GM18951 (cell line): ENCODE results near the gene SIAH3.
"Not testable (repeated sequence)": the region's sequence is repeated elsewhere in the genome, so short reads cannot be mapped to it uniquely, and the experiment has no call there.

Experiments
- POLR2A ChIP-seq: IDR thresholded peaks from 4 replicates; pipeline ENCODE4 v1.6.1; 2011; ENCODE audit warnings: mild to moderate bottlenecking; ENCODE audit not compliant: insufficient read length, insufficient read depth; ENCODE audit errors: extremely low read depth
- in situ Hi-C: fragments of 300-500 bp; cut with MboI; formaldehyde crosslinking; loops from one replicate; pipeline ENCODE4 v1.12.0; 2022; ENCODE audit warnings: low sequenced_read_pairs, mixed read lengths, inconsistent platforms; ENCODE audit not compliant: unreplicated experiment

SIAH3 gene

DNA sequence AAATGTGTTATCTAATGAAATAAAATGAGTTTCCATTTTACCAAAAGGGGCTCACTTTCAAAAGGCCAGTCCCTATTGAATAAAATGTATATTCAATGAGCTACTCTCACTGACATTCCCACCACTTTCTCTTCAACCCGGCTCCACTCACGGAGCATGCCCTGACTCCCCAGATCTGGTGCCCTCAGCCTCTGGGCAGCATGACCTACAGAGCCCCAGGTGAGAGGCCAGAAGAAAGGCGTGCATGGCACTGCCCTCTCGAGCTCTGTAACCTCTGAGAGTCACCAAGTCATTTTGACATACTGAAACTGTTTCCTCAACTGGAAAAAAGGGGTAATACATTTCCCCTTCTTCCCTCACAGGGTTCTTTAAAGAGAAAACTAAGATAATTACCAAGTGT, 25.2 kb upstream of the SIAH3 start:
- no peak for TF ChIP-seq POLR2A
- in situ Hi-C loops: no loop called here

DNA sequence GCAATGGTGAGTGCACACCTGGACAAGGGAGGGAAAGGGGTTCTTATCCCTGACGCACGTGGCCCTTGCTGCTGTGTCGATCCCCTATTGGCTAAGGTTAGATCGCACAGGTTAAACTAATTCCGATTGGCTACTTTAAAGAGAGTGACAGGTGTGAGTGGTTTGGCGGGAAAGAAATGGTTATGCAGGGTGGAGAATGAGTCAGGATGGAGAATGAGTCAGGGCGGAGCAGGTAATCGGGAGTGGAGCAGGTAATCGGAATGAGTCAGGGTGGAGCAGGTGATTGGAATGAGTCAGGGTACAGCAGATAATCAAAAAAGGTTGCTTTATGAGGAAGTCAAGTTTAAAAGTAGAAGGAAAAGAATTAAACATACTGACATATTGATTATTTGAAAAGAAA, 24.4 kb upstream of the SIAH3 start:
- in situ Hi-C loops: no loop called here
- no peak for TF ChIP-seq POLR2A

DNA sequence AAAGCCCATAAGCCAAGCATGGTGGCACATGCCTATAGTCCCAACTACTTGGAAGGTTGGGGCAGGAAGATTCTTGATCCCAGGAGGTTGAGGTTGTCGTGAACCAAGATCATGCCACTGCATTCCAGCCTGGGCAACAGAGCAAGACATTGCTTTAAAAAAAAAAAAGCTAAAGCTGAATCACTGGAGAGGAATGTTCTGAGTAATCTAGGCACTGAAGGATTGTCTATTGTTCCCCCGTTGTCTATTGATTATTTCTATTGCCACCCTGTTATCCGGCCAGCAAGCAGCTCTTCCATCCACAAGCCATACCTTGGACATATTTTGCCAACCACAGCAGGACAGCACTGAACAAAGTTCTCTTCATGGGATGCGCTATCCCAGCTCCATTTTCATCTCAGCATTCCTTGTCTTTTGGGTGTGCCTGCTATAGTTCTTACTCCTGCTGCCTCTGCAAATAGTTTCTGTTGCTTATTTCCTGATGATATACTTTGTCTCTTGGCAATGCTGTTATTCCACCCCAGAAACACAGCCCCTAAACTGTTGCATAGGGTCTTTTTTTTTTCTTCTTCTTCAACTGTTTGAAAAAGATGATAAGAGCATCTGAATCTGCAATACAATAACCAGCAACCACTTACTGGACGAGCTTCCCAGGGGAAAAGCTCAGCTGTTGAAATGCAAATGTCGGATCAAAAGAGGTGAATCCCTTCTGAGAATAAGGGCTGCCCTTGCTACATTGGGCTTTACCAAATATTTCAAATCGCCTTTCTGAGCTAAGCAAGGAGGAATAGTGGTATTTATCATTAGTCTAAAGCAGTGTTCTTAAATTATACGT, 22.2 kb upstream of the SIAH3 start:
- TF ChIP-seq POLR2A: no peak

DNA sequence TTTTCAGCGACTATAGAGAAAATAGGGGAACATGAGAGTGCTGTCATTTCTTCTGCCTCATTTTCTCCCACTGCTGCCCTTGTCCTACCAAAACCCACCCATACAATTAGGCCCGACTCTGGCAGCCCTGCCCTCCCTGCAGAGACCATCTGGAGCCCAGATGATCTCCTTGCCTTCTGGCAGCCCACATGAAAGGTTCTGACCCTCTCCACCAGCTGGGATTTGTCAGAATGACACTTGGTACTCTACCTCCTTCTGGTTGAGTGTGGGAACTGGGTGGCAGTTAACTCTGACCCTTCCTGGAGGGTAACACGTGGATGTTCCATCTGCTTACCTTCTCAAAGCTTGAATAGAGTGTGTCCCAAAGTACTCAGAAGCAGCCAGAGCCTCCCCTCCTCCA, 21.0 kb upstream of the SIAH3 start:
- in situ Hi-C loops: no loop called here

More for the DNA sequence above, 22.2 kb upstream of the SIAH3 start:
- in situ Hi-C loops: no loop called here

DNA sequence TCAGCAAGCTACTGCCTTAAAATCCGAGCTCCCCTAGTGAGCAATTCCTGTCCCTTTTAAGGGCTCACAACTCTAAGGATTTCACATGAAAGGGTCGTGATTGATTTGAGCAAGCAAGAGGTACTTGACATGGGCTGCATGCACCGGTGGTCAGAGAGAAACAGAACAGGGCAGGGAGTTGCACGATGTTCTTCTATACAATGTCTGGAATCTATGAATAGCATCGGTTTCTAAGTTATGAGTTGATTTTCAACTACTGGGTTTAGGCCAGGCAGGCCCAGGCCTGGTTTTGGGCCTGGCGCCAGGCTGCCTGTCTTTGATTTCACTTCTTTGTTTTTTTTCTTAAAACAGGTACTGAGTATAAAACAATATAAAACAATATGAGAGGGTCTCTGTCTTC, 19.6 kb upstream of the SIAH3 start:
- in situ Hi-C loops: not testable (repeated sequence)

More for the DNA sequence above, 21.0 kb upstream of the SIAH3 start:
- no peak for TF ChIP-seq POLR2A

DNA sequence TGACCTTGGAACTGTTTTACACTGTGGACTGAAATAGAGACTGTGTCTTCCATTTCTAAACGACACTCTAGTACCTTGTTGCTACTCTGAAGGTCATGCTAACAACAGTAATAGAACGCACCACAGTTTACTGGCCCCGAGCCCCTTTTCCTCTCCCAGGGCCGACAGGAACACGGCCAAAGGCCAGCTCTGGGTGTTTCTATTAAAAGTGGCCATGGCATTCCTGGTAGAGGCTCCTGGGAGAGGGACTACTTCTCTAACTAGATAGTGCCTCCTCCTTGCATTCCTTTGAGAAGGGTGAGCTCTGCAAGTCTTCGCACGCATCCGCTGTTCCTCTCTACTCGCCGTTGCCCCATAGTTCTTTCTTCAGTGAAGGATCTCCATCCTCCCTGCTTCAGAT, 18.7 kb upstream of the SIAH3 start:
- TF ChIP-seq POLR2A: no peak
- in situ Hi-C loops: no loop called here

DNA sequence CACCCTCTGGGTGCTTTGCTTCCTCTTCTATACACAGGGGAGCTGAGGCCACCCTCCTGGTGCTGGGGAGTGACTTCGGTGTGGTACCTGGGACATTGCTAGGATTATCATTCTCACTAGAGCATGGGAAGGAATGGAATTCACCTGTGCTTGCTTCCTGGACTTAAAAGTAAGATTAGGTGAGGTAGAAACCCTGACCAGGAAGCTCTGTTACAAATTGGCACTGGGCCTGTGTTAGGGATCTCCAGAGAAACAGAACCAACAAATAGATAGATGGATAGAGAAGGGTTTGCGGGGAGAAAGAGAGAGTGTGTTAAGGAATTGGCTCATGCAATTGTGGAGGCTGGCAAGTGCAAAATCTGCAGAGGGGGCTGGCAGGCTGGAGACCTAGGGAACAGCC, 13.9 kb upstream of the SIAH3 start:
- no peak for TF ChIP-seq POLR2A

DNA sequence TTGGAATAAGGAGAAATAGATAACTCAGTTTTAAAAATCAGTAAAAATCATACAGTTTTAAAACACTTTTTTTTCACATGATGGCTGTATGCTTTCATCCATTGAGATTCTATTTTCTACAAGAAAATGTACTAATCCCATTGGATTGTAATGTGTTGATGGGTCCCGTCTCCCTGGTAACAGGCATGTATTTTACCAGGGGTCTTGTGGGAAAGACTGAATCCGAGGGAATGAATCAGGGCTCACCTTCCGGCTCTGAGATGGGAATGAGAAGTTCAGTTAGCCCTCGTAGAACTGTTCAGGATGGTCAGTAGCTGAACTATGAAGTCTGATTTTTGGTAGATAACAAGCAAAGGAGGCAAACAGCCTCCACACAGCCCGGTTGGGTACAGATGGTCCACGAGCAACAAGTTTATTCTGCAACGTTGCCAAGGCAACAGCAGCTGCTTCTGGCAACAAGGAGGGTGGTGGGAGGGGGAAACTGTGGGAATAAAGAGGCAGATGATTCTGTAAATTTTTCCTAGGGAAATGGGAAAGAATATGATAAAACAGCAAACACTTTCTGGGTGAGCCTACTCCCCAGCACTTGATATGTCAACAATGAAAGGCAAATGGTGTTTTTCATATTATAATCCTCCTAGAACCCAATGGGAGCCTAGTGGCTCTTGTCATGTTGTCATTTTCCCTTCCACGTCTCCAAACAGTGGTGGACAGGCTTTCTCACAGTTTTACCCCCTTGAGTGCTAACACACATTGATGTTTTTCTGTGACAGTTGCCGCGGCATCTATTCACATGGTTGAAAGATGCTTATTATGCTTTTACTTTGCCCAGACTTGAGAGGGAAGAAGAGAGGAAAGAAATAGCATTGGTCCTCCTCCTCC, 12.4 kb upstream of the SIAH3 start:
- TF ChIP-seq POLR2A: no peak
- in situ Hi-C loops: no loop called here

More for the DNA sequence above, 13.9 kb upstream of the SIAH3 start:
- in situ Hi-C loops: no loop called here

DNA sequence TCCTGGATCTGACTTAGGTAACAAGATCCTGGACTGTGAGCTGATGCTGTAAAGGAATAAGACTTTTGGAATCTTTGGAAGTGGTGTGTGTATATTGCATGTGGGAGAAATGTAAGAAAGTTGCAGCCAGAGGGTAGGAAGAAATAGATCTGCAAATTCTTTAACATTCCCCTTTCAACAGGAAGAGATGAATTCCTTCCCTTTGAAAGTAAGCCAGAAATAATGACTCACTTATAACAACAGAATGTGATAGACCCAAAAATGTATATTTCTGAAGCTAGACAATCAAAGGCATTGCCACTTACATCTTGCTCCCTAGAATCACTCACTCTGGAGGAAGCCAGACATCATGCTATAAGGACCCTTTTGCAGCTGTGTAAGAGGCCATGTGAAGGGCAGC, 9.8 kb upstream of the SIAH3 start:
- in situ Hi-C loops: no loop called here

DNA sequence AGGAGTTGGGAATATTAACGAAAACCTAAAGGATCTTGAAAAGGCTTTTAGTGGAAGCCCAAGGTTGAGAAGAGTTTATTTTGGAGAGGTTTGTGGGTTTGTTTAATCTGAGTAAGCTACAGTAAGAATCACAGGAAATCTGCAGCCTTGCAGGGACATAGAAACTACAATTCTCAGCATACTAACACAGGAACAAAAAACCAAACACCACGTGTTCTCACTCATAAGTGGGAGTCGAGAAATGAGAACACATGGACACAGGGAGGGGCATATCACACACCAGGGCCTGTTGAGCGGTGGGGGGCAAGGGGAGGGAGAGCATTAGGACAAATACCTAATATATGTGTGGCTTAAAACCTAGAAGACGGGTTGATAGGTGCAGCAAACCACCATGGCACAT, 8.7 kb upstream of the SIAH3 start:
- TF ChIP-seq POLR2A: no peak
- in situ Hi-C loops: no loop called here

More for the DNA sequence above, 9.8 kb upstream of the SIAH3 start:
- TF ChIP-seq POLR2A: no peak

DNA sequence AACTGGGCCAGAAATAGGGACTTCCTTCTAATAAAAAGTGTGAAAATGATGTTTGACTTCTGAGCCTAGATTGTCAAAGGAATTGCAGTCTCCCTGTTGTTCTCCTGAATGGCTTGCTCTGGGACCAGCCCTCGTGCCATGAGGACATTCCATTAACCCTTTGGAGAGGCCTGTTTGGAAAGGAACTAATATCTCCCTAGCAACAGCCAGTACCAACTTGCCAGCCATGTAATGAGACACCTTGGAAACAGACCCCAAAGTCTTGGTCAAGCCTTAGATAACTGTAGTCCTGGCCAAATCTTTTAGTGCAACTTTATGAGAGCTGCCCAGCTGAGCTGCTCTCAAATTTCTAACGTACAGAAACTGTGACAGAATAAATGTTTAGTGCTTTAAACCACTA, 8.2 kb upstream of the SIAH3 start:
- no peak for TF ChIP-seq POLR2A
- in situ Hi-C loops: no loop called here

DNA sequence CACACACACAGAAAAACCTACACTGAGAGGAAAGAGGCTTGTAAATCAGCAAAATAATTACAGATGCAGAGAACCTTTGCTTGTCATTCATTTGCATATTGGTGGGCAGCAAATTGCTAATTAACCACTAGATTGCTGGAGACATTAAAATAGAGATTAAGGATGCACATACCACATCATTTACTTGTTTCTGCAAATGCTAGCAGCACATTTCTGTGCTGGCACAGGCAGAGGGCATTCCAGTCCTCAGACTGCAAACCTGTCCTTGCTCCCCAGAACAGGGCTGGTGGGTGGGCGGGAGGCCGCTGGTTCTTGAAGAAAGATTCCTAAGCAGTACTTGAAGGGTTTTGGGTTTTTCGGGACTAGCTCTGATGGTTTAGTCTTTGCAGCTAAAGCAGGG, 941 bp upstream of the SIAH3 start:
- no peak for TF ChIP-seq POLR2A
- in situ Hi-C loops: no loop called here

DNA sequence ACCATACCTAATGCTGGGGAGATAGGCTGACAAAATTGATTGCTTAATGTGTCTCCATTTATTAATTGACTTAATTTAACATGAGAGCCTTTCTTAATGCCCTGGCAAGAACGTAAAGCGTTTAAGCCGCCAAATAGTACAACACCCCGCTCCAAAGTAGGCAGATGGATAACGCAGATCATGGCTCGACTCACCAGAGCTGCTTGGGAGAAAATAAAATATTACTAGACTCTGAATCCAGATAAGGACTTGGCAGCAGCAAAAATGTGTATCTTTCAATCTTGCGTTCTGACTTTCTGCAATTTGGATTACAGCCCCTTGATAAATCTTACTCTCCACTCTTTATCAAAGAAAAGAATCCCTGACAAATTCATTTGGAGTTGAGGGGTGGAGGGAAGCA, 403 bp upstream of the SIAH3 start:
- in situ Hi-C loops: no loop called here
- no peak for TF ChIP-seq POLR2A
